Measurements from ENCODE around the gene CYP27B1.

The CYP27B1 gene

DNA sequence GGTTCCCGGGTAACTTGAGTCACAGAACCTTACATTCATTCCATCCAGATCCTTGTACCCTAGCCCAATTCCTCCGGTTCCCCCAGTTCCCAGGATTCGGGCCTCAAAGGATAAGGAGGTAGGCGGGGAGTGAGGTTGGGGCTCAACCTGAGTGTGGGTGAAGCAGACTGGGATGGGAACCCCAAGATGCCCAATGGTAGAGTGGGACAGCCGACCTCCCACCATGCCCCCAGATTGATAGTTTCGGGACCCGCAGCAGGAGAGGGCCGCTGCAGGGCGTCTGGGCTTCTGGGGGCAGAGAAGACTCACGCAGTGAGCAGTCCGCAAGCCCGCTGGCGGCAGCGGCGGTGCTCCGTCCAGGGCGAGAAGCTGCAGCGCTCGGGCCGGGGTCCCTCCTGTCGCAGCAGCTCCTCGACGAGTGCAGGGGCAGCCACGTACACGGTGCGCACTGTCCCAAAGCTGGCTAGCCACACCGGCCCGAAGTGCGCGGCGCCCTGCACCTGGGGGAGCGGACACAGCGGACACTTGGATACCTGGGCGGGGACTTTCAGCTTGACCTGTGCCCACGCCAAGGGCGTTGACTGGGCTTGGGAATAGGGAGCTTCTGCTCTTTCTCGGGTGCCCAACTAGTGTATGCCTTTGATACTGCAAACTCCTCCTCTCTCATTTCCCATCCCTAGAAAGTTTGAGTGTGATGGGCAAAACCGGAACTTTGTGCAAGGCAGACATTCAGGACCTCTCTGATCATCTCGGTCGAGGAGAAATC is 997 bp downstream of the CYP27B1 start:
- TF ChIP-seq, protein P1, sequence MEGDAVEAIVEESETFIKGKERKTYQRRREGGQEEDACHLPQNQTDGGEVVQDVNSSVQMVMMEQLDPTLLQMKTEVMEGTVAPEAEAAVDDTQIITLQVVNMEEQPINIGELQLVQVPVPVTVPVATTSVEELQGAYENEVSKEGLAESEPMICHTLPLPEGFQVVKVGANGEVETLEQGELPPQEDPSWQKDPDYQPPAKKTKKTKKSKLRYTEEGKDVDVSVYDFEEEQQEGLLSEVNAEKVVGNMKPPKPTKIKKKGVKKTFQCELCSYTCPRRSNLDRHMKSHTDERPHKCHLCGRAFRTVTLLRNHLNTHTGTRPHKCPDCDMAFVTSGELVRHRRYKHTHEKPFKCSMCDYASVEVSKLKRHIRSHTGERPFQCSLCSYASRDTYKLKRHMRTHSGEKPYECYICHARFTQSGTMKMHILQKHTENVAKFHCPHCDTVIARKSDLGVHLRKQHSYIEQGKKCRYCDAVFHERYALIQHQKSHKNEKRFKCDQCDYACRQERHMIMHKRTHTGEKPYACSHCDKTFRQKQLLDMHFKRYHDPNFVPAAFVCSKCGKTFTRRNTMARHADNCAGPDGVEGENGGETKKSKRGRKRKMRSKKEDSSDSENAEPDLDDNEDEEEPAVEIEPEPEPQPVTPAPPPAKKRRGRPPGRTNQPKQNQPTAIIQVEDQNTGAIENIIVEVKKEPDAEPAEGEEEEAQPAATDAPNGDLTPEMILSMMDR (IDR thresholded peaks at IDR 0.05; ENCODE audit: insufficient read depth, low read length, missing control alignments) = no peak
- ChIA-PET CTCF (interaction anchor here (0.9 to 5.4 kb wide), 5 partner anchors 10 to 183 kb away, joined by 3 to 44 read pairs (median 4); partner anchors contain the start of gene TSFM), POLR2A (interaction anchor here (0.7 kb wide), 1 partner anchor 137 kb away, joined by 3 read pairs; no protein-coding TSS in a partner anchor)
- H3K4me3 ChIP-seq (ENCODE audit: low read depth, low read length) = peak overlapping the region; percentile 40
- no peak for DNase-seq (ENCODE audit: low read depth, low spot score)

GRCh38 chr12:57765003-57765697 is 1.7 kb downstream of the CYP27B1 start:
- TF ChIP-seq, protein P1 (IDR thresholded peaks at IDR 0.05; ENCODE audit: insufficient read depth, low read length, missing control alignments) = peak; percentile 57
- peak overlapping the region; percentile 46 for H3K4me3 ChIP-seq (ENCODE audit: low read depth, low read length)
- no peak for DNase-seq (ENCODE audit: low read depth, low spot score)
- POLR2A ChIA-PET = no interaction called here
- CTCF ChIA-PET = interaction anchor here (0.6 to 5.4 kb wide), 11 partner anchors 9 to 141 kb away, joined by 3 to 44 read pairs (median 3); no protein-coding TSS in a partner anchor

DNA sequence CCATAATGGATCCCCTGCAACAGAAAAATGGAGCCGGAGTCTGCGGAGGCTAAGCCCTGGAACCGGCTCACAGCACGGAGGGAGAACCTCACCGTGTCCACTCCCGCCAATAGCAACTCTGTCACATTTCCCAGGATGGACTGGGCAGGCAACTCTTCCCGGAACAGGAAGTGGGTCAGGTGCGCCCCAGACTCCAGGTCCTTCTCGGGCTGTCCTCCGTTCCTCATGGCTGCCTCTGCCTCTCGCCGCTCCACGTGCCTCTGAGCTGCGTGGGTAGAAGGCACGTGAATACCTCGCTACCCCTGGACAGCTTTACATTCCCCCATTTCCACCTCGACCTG is 2.2 kb downstream of the CYP27B1 start:
- ChIA-PET POLR2A (no interaction called here), CTCF (interaction anchor here (0.6 to 5.4 kb wide), 10 partner anchors 8 to 142 kb away, joined by 3 to 44 read pairs (median 3); no protein-coding TSS in a partner anchor)
- no peak for DNase-seq (ENCODE audit: low read depth, low spot score)
- TF ChIP-seq, protein P1 (IDR thresholded peaks at IDR 0.05; ENCODE audit: insufficient read depth, low read length, missing control alignments) = no peak
- H3K4me3 ChIP-seq (ENCODE audit: low read depth, low read length) = peak overlapping the region; percentile 46

- no peak overlapping the region for H3K4me3 ChIP-seq (ENCODE audit: low read depth, low read length)
- TF ChIP-seq, protein P1 (IDR thresholded peaks at IDR 0.05; ENCODE audit: insufficient read depth, low read length, missing control alignments) = no peak
- ChIA-PET CTCF (interaction anchor here (0.9 to 5.4 kb wide), 11 partner anchors 8 to 180 kb away, joined by 3 to 44 read pairs (median 3); no protein-coding TSS in a partner anchor), POLR2A (no interaction called here)
- DNase-seq (ENCODE audit: low read depth, low spot score) = no peak
These were observed 2.8 kb downstream of the CYP27B1 start for GRCh38 chr12:57763881-57764661.

GRCh38 chr12:57762463-57762862 is 4.4 kb downstream of the CYP27B1 start:
- CTCF ChIA-PET = interaction anchor here (2.2 kb wide), 1 partner anchor 178 kb away, joined by 6 read pairs; no protein-coding TSS in a partner anchor

More at GRCh38 chr12:57762463-57762862, 4.4 kb downstream of the CYP27B1 start:
- no peak for DNase-seq (ENCODE audit: low read depth, low spot score)
- POLR2A ChIA-PET = no interaction called here
- H3K4me3 ChIP-seq (ENCODE audit: low read depth, low read length) = no peak overlapping the region
- TF ChIP-seq, protein P1 (IDR thresholded peaks at IDR 0.05; ENCODE audit: insufficient read depth, low read length, missing control alignments) = no peak

Data from AG04449 (cell line).